Fibroblast of lung (primary cell): Measurements from ENCODE around the gene TAOK1.

Experiments
- EZH2 ChIP-seq: IDR thresholded peaks from 2 replicates; pipeline ENCODE4 v1.5.1; 2012; ENCODE audit warnings: low read length, control low read depth, mild to moderate bottlenecking; ENCODE audit errors: missing control alignments
- TF ChIP-seq, protein P1 (sequence below), 2 donors: IDR thresholded peaks in 1 of 2; conservative IDR thresholded peaks in 1 of 2; 1 replicate in 1 of 2; 2 replicates in 1 of 2; pipeline ENCODE4 v1.5.1; 2011 to 2012; ENCODE audit warnings: low read length in 2 of 2, control low read depth in 1 of 2, inconsistent platforms in 1 of 2, low read depth in 1 of 2, mild to moderate bottlenecking in 1 of 2

DNA sequence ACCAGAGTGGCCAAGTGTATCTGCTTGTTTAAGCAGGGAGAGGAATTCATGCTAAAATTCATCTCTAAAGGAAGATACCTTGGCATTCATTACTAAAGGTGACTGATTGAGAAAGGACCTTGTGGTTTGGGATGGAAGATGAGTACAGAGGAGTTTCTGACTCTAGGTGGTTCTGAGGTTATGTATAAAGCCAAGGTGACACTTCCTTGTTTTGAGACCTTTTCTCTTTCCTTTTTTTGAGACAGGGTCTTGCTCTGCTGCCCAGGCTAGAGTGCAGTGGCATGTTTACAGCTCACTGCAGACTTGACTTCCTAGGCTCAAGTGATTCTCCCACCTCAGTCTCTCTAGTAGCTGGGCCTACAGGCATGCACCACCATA, 167.6 kb downstream of the TAOK1 start:
- TF ChIP-seq, protein P1, sequence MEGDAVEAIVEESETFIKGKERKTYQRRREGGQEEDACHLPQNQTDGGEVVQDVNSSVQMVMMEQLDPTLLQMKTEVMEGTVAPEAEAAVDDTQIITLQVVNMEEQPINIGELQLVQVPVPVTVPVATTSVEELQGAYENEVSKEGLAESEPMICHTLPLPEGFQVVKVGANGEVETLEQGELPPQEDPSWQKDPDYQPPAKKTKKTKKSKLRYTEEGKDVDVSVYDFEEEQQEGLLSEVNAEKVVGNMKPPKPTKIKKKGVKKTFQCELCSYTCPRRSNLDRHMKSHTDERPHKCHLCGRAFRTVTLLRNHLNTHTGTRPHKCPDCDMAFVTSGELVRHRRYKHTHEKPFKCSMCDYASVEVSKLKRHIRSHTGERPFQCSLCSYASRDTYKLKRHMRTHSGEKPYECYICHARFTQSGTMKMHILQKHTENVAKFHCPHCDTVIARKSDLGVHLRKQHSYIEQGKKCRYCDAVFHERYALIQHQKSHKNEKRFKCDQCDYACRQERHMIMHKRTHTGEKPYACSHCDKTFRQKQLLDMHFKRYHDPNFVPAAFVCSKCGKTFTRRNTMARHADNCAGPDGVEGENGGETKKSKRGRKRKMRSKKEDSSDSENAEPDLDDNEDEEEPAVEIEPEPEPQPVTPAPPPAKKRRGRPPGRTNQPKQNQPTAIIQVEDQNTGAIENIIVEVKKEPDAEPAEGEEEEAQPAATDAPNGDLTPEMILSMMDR (conservative IDR thresholded peaks at IDR 0.05 in 1 of 2, IDR thresholded peaks at IDR 0.05 in 1 of 2; ENCODE audit: low read depth in 1 of 2, low read length in 2 of 2): no peak
- no peak for TF ChIP-seq EZH2
